CD14-positive monocyte (primary cell): ENCODE measurements around the gene DDC. TPM values are rescaled to one million over a fixed set of nuclear protein-coding genes. Genes with fewer than 3 reads are reported as not detected.

ENCODE experiments used
- DNase-seq, 3 donors: peaks; one replicate each; pipeline ENCODE4 v3.0.0-alpha.2; 2011 to 2022
- H2AFZ ChIP-seq: 2 replicates; pipeline ENCODE4 v1.6.0; 2012; ENCODE audit warnings: mild to moderate bottlenecking, low read depth, low read length, inconsistent platforms; ENCODE audit not compliant: insufficient read depth, poor library complexity, severe bottlenecking
- H3K27ac ChIP-seq, 2 donors: 1 replicate in 1 of 2; 2 replicates in 1 of 2; pipeline ENCODE4 v1.5.1; 2012 to 2013; ENCODE audit warnings: low read length in 2 of 2, control low read depth in 1 of 2, inconsistent platforms in 1 of 2, low read depth in 1 of 2, mild to moderate bottlenecking in 1 of 2
- H3K27me3 ChIP-seq, 2 donors: one replicate each; pipeline versions ENCODE4 v1.6.0 to v1.6.1; 2011 to 2013; ENCODE audit warnings: low read length in 2 of 2; ENCODE audit not compliant: control insufficient read depth in 2 of 2, insufficient read depth in 2 of 2
- H3K36me3 ChIP-seq, 2 donors: replicated peaks in 1 of 2; 1 replicate in 1 of 2; 2 replicates in 1 of 2; pipeline versions ENCODE4 v1.5.1 to v1.6.1; 2012 to 2013; ENCODE audit warnings: low read length in 2 of 2, control low read depth in 1 of 2, inconsistent platforms in 1 of 2, mild to moderate bottlenecking in 1 of 2; ENCODE audit not compliant: insufficient read depth in 2 of 2, control insufficient read depth in 1 of 2
- H3K4me1 ChIP-seq, 2 donors: 1 replicate in 1 of 2; 2 replicates in 1 of 2; pipeline versions ENCODE4 v1.5.1 to v1.6.1; 2012 to 2013; ENCODE audit warnings: low read length in 2 of 2, control low read depth in 1 of 2, inconsistent platforms in 1 of 2, mild to moderate bottlenecking in 1 of 2, moderate library complexity in 1 of 2; ENCODE audit not compliant: insufficient read depth in 2 of 2, control insufficient read depth in 1 of 2
- H3K4me2 ChIP-seq: replicated peaks from 2 replicates; pipeline ENCODE3; 2012; ENCODE audit warnings: low read length, moderate library complexity, mild to moderate bottlenecking; ENCODE audit not compliant: poor library complexity, severe bottlenecking; ENCODE audit errors: extremely low read depth
- H3K4me3 ChIP-seq, 3 experiments: fragments of 200-600 bp in 1 of 3; sonication (generic) in 1 of 3; replicated peaks in 1 of 3; 1 replicate in 2 of 3; 2 replicates in 1 of 3; pipeline ENCODE4 v1.5.1; 2011 to 2013; ENCODE audit warnings: low read length in 3 of 3, mild to moderate bottlenecking in 3 of 3, control low read depth in 2 of 3, low read depth in 2 of 3, inconsistent platforms in 1 of 3, moderate library complexity in 1 of 3
- H3K79me2 ChIP-seq: 2 replicates; pipeline ENCODE4 v1.6.0; 2012; ENCODE audit warnings: mild to moderate bottlenecking, control low read depth, inconsistent platforms, low read length, moderate library complexity; ENCODE audit not compliant: insufficient read depth
- H3K9ac ChIP-seq: 2 replicates; pipeline ENCODE4 v1.6.0; 2017; ENCODE audit warnings: low read length, mild to moderate bottlenecking; ENCODE audit not compliant: insufficient read depth, poor library complexity, severe bottlenecking
- H3K9me3 ChIP-seq, 2 donors: replicated peaks in 1 of 2; 1 replicate in 1 of 2; 2 replicates in 1 of 2; pipeline versions ENCODE4 v1.5.1 to v1.6.1; 2012 to 2013; ENCODE audit warnings: low read length in 2 of 2, control low read depth in 1 of 2; ENCODE audit not compliant: control insufficient read depth in 1 of 2, insufficient read depth in 1 of 2
- H4K20me1 ChIP-seq: 2 replicates; pipeline ENCODE4 v1.6.0; 2012; ENCODE audit warnings: mild to moderate bottlenecking, low read length, control low read depth, moderate library complexity; ENCODE audit not compliant: insufficient read depth
- H3K27ac Mint-ChIP-seq, 7 donors: one replicate each; pipeline ENCODE4 v1.8.0; 2020; ENCODE audit warnings: mild to moderate bottlenecking in 7 of 7, mixed read lengths in 7 of 7, moderate library complexity in 6 of 7, inconsistent platforms in 2 of 7
- H3K27me3 Mint-ChIP-seq, 3 donors: one replicate each; pipeline ENCODE4 v1.8.0; 2021 to 2022; ENCODE audit warnings: low read depth in 3 of 3, mild to moderate bottlenecking in 3 of 3, mixed read lengths in 3 of 3, moderate library complexity in 3 of 3, inconsistent platforms in 1 of 3
- H3K36me3 Mint-ChIP-seq, 2 donors: one replicate each; pipeline ENCODE4 v1.8.0; 2020; ENCODE audit warnings: mixed read lengths in 2 of 2, inconsistent platforms in 1 of 2, mild to moderate bottlenecking in 1 of 2
- H3K4me1 Mint-ChIP-seq: one replicate; pipeline ENCODE4 v1.8.0; 2020; ENCODE audit warnings: mild to moderate bottlenecking, mixed read lengths
- H3K4me3 Mint-ChIP-seq, 2 donors: one replicate each; pipeline ENCODE4 v1.8.0; 2020; ENCODE audit warnings: mild to moderate bottlenecking in 2 of 2, mixed read lengths in 2 of 2, moderate library complexity in 1 of 2
- H3K9me3 Mint-ChIP-seq, 7 donors: one replicate each; pipeline ENCODE4 v1.8.0; 2020 to 2022; ENCODE audit warnings: mixed read lengths in 7 of 7, mild to moderate bottlenecking in 6 of 7, moderate library complexity in 6 of 7, inconsistent platforms in 2 of 7
- WGBS: methylation state at CpG from one replicate; pipeline ENCODE4 v1.1.5; 2013; ENCODE audit warnings: missing lambda C conversion rate; ENCODE audit not compliant: insufficient coverage; 5-methylcytosine and 5-hydroxymethylcytosine counted together
- intact Hi-C, 2 donors: fragments of 100-400 bp; cut with micrococcal nuclease; formaldehyde crosslinking; loops; one replicate each; pipeline versions ENCODE4 v1.15.0 to v1.15.1; 2023
- polyA plus RNA-seq, 3 donors: library from polyadenylated mRNA; depleted of rRNA in 1 of 3; unstranded in 2 of 3; stranded (reverse) in 1 of 3; fragments of 300-500 nt in 2 of 3; fragments of >200 nt in 1 of 3; fragmentation: Illumina TruSeq in 2 of 3; gene quantifications; 1 replicate in 2 of 3; 2 replicates in 1 of 3; pipeline ENCODE4 v1.2.3, GENCODE V29; 2012 to 2021
- TF ChIP-seq, protein P1 (sequence below): fragments of 200-600 bp; IDR thresholded peaks from one replicate; pipeline ENCODE4 v1.8.0; 2022; ENCODE audit warnings: antibody characterized with exemption, mild to moderate bottlenecking

The DDC gene
- polyA plus RNA-seq, 3 donors: not detected

DNA sequence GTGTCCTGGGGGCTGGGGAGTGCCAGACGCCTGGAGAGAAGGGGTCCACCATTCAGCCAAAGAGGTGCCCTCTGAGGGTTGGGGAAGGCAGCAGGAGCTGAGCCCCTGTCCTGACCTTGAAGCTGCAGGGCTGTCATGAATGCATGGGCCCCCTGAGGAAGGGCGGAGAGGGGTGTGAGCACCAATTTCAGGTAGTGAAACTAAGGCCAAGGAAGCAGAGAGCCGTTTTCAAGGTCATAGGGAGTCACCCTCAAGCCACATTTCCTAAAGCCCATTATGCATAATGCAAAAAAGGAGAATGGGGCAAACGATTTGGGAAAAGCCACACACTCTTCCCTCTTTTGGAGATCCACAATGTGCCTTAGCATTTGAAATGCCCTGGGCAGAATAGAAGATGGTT, 152.2 kb downstream of the DDC start:
- Histone ChIP-seq H3K4me2 (peak overlapping the region; percentile 37), H3K27me3 (no peaks in the 10 kb centered on the region), H3K27ac (peak overlapping the region; percentile 59 to 72), H3K9me3 (no peaks in the 10 kb centered on the region), H3K4me3 (peak overlapping the region in 1 of 3 experiments; percentile 32), H2AFZ (no peak overlapping the region), H3K79me2 (no peaks in the 10 kb centered on the region), H3K4me1 (peaks cover 100% of the 10 kb centered on the region in 2 donors), H4K20me1 (no peaks in the 10 kb centered on the region), H3K9ac (no peak overlapping the region), H3K36me3 (no peaks in the 10 kb centered on the region)
- Mint-ChIP-seq H3K4me1 (peaks cover 98% of the 10 kb centered on the region), H3K27me3 (peaks cover 0 to 2% (median 0%) of the 10 kb centered on the region in 3 donors), H3K9me3 (peaks cover 0 to 2% (median 0%) of the 10 kb centered on the region in 7 donors), H3K4me3 (peak overlapping the region in 1 of 2 donors; percentile 62), H3K27ac (peak overlapping the region; percentile 67 to 90 (median 85)), H3K36me3 (peaks cover 4 to 5% of the 10 kb centered on the region in 2 donors)
- WGBS: 20% methylated on average over 2 of the region's 4 CpGs
- peak in 2 of 3 donors; percentile 47 to 69 for DNase-seq
- intact Hi-C loops: loop anchor here in 1 of 2 donors (10.0 kb wide), 1 partner anchor 108 kb away; the partner anchor contains the start of gene IKZF1
- TF ChIP-seq, protein P1, sequence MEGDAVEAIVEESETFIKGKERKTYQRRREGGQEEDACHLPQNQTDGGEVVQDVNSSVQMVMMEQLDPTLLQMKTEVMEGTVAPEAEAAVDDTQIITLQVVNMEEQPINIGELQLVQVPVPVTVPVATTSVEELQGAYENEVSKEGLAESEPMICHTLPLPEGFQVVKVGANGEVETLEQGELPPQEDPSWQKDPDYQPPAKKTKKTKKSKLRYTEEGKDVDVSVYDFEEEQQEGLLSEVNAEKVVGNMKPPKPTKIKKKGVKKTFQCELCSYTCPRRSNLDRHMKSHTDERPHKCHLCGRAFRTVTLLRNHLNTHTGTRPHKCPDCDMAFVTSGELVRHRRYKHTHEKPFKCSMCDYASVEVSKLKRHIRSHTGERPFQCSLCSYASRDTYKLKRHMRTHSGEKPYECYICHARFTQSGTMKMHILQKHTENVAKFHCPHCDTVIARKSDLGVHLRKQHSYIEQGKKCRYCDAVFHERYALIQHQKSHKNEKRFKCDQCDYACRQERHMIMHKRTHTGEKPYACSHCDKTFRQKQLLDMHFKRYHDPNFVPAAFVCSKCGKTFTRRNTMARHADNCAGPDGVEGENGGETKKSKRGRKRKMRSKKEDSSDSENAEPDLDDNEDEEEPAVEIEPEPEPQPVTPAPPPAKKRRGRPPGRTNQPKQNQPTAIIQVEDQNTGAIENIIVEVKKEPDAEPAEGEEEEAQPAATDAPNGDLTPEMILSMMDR: no peak

DNA sequence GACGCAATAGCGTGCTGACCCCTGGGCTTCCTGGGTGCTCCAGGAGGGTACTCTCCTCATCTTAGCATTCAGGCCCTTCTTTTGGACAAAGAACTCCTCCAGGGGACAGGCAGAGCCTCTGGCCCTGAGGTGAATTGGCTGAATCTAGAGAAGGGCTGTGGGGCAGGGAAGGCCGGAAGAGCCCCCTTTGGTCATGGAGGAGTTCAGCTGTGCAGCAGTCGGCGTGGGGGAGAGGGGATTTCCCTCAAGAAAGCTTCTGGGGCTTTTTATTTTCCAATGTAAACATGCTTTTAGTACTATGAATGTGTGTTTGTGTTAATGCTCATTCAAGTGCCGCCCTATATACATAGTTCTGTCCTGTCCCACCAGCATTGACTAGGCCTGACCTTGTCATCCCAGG, 153.9 kb downstream of the DDC start:
- H3K27me3 Mint-ChIP-seq: peaks cover 0 to 2% (median 0%) of the 10 kb centered on the region in 3 donors
- Histone ChIP-seq H2AFZ (no peak overlapping the region), H3K4me3 (no peak overlapping the region), H3K79me2 (no peaks in the 10 kb centered on the region), H3K27me3 (no peaks in the 10 kb centered on the region), H3K4me2 (no peak overlapping the region), H3K9me3 (no peaks in the 10 kb centered on the region), H3K9ac (no peak overlapping the region), H3K4me1 (peaks cover 100% of the 10 kb centered on the region in 2 donors), H4K20me1 (no peaks in the 10 kb centered on the region), H3K36me3 (no peaks in the 10 kb centered on the region), H3K27ac (peak overlapping the region; percentile 75 to 85)
- peaks cover 11% of the 10 kb centered on the region in 2 donors for H3K36me3 Mint-ChIP-seq
- WGBS: 98% methylated on average over 5 of the region's 6 CpGs
- peaks cover 99% of the 10 kb centered on the region for H3K4me1 Mint-ChIP-seq
- H3K9me3 Mint-ChIP-seq: no peaks in the 10 kb centered on the region
- H3K27ac Mint-ChIP-seq: peak overlapping the region; percentile 88 to 97 (median 92)
- no peak overlapping the region for H3K4me3 Mint-ChIP-seq
- intact Hi-C loops: loop anchor here in 1 of 2 donors (10.0 kb wide), 1 partner anchor 107 kb away; the partner anchor contains the start of gene IKZF1
- no peak for DNase-seq
- TF ChIP-seq, protein P1: no peak
